Upper lobe of right lung (tissue), 1 donor: ENCODE data around the gene POLDIP2. TPM values are rescaled to one million over a fixed set of nuclear protein-coding genes. Genes with fewer than 3 reads are reported as not detected.

Experiments
- ATAC-seq: fragments of 200-7000 bp; cut with Tn5 transposase; one replicate; pipeline ENCODE4 v1.9.1; 2020; ENCODE audit warnings: mild to moderate bottlenecking, moderate library complexity
- DNase-seq: peaks from one replicate; pipeline ENCODE4 v3.0.0-alpha.2; 2020
- H3K27ac ChIP-seq: fragments of 200-600 bp; one replicate; pipeline ENCODE4 v1.8.0; 2022
- H3K27me3 ChIP-seq: fragments of 200-600 bp; one replicate; pipeline ENCODE4 v1.8.0; 2022; ENCODE audit warnings: mild to moderate bottlenecking
- H3K36me3 ChIP-seq: fragments of 200-600 bp; one replicate; pipeline ENCODE4 v1.8.0; 2022
- H3K4me1 ChIP-seq: fragments of 200-600 bp; one replicate; pipeline ENCODE4 v1.8.0; 2022
- H3K4me3 ChIP-seq: fragments of 200-600 bp; one replicate; pipeline ENCODE4 v1.8.0; 2022; ENCODE audit warnings: mild to moderate bottlenecking
- H3K9me3 ChIP-seq: fragments of 200-600 bp; one replicate; pipeline ENCODE4 v1.8.0; 2022
- CTCF ChIP-seq: fragments of 200-600 bp; IDR thresholded peaks from one replicate; pipeline ENCODE4 v1.8.0; 2022; ENCODE audit warnings: antibody characterized with exemption
- intact Hi-C: fragments of 100-400 bp; cut with DNase I; formaldehyde crosslinking; loops from one replicate; pipeline ENCODE4 v1.11.0; 2022
- total RNA-seq: library from RNA; stranded (reverse); fragmentation: NEBNext Ultra II Directional; extraction: Animal tissue kit (Norgen Biotek cat#: 25700); gene quantifications from one replicate; pipeline ENCODE4 v1.2.1, GENCODE V29; 2021
- donor health status: DM: no; HTN: yes; CAD: no; lungs with severe emphysema.

Gene POLDIP2
- total RNA-seq, 1 donor from 2014 or later, result 55.3 TPM

DNA sequence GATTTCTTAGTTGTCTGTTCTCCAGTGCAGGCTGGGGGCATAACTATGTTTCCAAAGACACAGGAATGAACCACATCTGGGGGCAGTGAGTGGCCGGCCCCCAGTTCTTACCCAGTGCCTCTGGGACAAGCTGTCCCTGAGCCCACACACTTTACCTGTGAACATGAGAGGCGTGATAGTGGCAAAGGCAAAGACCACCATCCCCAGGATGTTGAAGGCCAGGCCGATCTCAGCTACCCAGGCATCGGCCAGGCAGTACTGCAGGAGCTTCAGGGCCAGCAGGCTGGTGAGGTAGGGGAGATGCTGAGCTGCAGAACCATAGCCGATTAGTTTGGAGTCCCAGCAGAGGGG, 47.1 kb upstream of the POLDIP2 start:
- no peak for ATAC-seq
- Histone ChIP-seq H3K9me3 (no peaks in the 10 kb centered on the region), H3K27ac (no peak overlapping the region), H3K27me3 (no peaks in the 10 kb centered on the region), H3K36me3 (peaks cover 10% of the 10 kb centered on the region), H3K4me3 (no peak overlapping the region), H3K4me1 (peaks cover 14% of the 10 kb centered on the region)
- TF ChIP-seq CTCF, result no peak
- intact Hi-C loops, result no loop called here
- DNase-seq, result peak; percentile 44

GRCh38 chr17:28404007-28404406, 46.7 kb upstream of the POLDIP2 start:
- intact Hi-C loops, result no loop called here
- H3K4me3 ChIP-seq, result no peak overlapping the region
- H3K27me3 ChIP-seq, result no peaks in the 10 kb centered on the region
- H3K4me1 ChIP-seq, result peaks cover 14% of the 10 kb centered on the region
- DNase-seq (no peak), ATAC-seq (no peak)
- no peaks in the 10 kb centered on the region for H3K9me3 ChIP-seq
- H3K27ac ChIP-seq, result no peak overlapping the region
- no peak for TF ChIP-seq CTCF
- peaks cover 10% of the 10 kb centered on the region for H3K36me3 ChIP-seq

GRCh38 chr17:28402844-28403243, 45.5 kb upstream of the POLDIP2 start:
- no peak for TF ChIP-seq CTCF
- Histone ChIP-seq H3K27me3 (no peaks in the 10 kb centered on the region), H3K27ac (no peak overlapping the region), H3K4me1 (peaks cover 14% of the 10 kb centered on the region), H3K4me3 (no peak overlapping the region), H3K9me3 (no peaks in the 10 kb centered on the region), H3K36me3 (peaks cover 10% of the 10 kb centered on the region)
- intact Hi-C loops, result no loop called here
- no peak for ATAC-seq
- no peak for DNase-seq

GRCh38 chr17:28402224-28402630, 44.9 kb upstream of the POLDIP2 start:
- Histone ChIP-seq H3K27ac (no peak overlapping the region), H3K4me1 (peaks cover 14% of the 10 kb centered on the region), H3K27me3 (no peaks in the 10 kb centered on the region), H3K9me3 (no peaks in the 10 kb centered on the region), H3K36me3 (peaks cover 10% of the 10 kb centered on the region), H3K4me3 (no peak overlapping the region)
- intact Hi-C loops, result no loop called here
- no peak for ATAC-seq
- TF ChIP-seq CTCF, result no peak
- no peak for DNase-seq

- H3K27me3 ChIP-seq, result no peaks in the 10 kb centered on the region
- no peak overlapping the region for H3K27ac ChIP-seq
- no peak overlapping the region for H3K4me3 ChIP-seq
- no peak for DNase-seq
- intact Hi-C loops, result no loop called here
- TF ChIP-seq CTCF, result no peak
- no peaks in the 10 kb centered on the region for H3K9me3 ChIP-seq
- peaks cover 20% of the 10 kb centered on the region for H3K36me3 ChIP-seq
- no peak for ATAC-seq
- peaks cover under 1% of the 10 kb centered on the region for H3K4me1 ChIP-seq
Measured at GRCh38 chr17:28399808-28400207, 42.5 kb upstream of the POLDIP2 start.

DNA sequence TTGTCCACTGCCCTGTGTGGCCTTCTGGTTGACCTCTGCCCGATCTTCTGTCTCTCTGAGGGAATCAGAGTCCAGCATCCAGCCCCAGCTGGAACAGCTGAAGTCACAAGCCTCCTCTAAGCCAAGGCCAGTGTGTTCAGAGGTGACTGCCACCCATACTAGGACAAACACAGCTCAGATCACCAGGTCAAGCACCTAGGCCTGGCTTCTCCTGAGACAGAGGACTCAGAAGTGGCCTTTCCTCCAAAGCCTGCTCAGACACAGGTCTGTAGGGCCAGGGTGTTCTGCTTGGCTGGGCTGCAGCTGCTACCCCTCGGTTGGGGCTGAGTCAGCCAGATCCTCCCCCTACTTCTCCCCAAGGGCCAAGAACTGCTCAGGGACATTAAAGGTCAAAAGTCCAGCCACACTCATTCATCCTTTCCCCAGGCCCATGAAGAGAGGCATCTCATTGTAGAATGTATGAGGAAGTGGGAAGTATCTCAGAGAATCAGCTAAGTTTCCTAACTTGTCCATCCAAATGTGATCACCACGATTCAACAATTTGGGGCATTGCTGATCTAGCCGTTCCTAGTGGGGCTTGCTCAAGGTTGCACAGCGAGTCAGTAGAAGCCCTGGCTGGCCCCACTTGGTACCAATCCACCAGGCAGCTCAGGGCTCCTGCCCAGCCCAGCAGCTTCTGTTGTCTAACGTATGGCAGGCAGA, 41.1 kb upstream of the POLDIP2 start:
- DNase-seq, result no peak
- Histone ChIP-seq H3K36me3 (peaks cover 25% of the 10 kb centered on the region), H3K4me1 (no peaks in the 10 kb centered on the region), H3K9me3 (no peaks in the 10 kb centered on the region), H3K4me3 (no peak overlapping the region), H3K27ac (no peak overlapping the region), H3K27me3 (no peaks in the 10 kb centered on the region)
- no peak for TF ChIP-seq CTCF
- intact Hi-C loops, result no loop called here
- ATAC-seq, result no peak
